Sigmoid colon (tissue), 7 donors: Measurements from ENCODE around the gene NELFE. TPM values are rescaled to one million over a fixed set of nuclear protein-coding genes. Genes with fewer than 3 reads are reported as not detected.

Experiments
- DNase-seq: peaks from one replicate; pipeline ENCODE4 v3.0.0-alpha.2; 2019
- H3K27ac ChIP-seq, 4 donors: fragments of 200-600 bp; sonication (generic); one replicate each; pipeline ENCODE4 v1.5.1; 2016 to 2019; ENCODE audit warnings: mild to moderate bottlenecking in 1 of 4
- H3K27me3 ChIP-seq, 3 donors: fragments of 200-600 bp; sonication (generic); one replicate each; pipeline ENCODE4 v1.5.1; 2019; ENCODE audit warnings: mild to moderate bottlenecking in 1 of 3
- H3K36me3 ChIP-seq, 4 donors: fragments of 200-600 bp; sonication (generic); one replicate each; pipeline ENCODE4 v1.5.1; 2016 to 2019
- H3K4me1 ChIP-seq, 4 donors: fragments of 200-600 bp; sonication (generic); one replicate each; pipeline ENCODE4 v1.5.1; 2017 to 2019
- H3K4me3 ChIP-seq, 4 donors: fragments of 200-600 bp; sonication (generic); one replicate each; pipeline ENCODE4 v1.5.1; 2017 to 2019; ENCODE audit warnings: mild to moderate bottlenecking in 2 of 4, moderate library complexity in 1 of 4
- H3K9me3 ChIP-seq, 4 donors: fragments of 200-600 bp in 3 of 4; sonication (generic) in 3 of 4; one replicate each; pipeline versions ENCODE4 v1.5.1 to v1.6.1; 2013 to 2019
- EP300 ChIP-seq, 4 donors: sonication (generic); formaldehyde crosslinking; IDR thresholded peaks; one replicate each; pipeline ENCODE4 v1.6.1; 2017; ENCODE audit warnings: antibody characterized with exemption in 4 of 4
- POLR2A ChIP-seq, 2 donors: fragments of 450-650 bp; IDR thresholded peaks; one replicate each; pipeline ENCODE4 v1.6.1; 2016; ENCODE audit warnings: antibody characterized with exemption in 2 of 2, mild to moderate bottlenecking in 2 of 2, moderate library complexity in 2 of 2
- POLR2AphosphoS5 ChIP-seq, 4 donors: sonication (generic); formaldehyde crosslinking; IDR thresholded peaks; one replicate each; pipeline ENCODE4 v1.6.1; 2017; ENCODE audit warnings: antibody characterized with exemption in 4 of 4
- whole genome bisulfite sequencing, 2 donors: extraction: QIAGEN DNeasy Blood & Tissue Kit; methylation state at CpG; one replicate each; pipeline ENCODE4 v1.1.7; 2013; 5-methylcytosine and 5-hydroxymethylcytosine counted together
- intact Hi-C: fragments of 100-400 bp; cut with DNase I; formaldehyde crosslinking; loops from one replicate; pipeline ENCODE4 v1.15.1; 2023
- polyA plus RNA-seq, 3 donors: library from polyadenylated mRNA; stranded (reverse); fragments of 200-250 nt; gene quantifications; one replicate each; pipeline ENCODE4 v1.2.3, GENCODE V29; 2013
- total RNA-seq, 4 donors: library from RNA; depleted of rRNA; stranded (reverse); fragments of >200 nt; gene quantifications; one replicate each; pipeline ENCODE4 v1.1.0, GENCODE V29; 2016
- TF ChIP-seq, protein P1 (sequence below), 4 experiments: fragments of 450-650 bp in 3 of 4; fragments of 200-600 bp in 1 of 4; IDR thresholded peaks; one replicate each; pipeline ENCODE4 v1.5.1; 2016 to 2019; ENCODE audit warnings: antibody characterized with exemption in 4 of 4, mild to moderate bottlenecking in 3 of 4, moderate library complexity in 2 of 4
- donor health status: healthy with polysubstance abuse.
- donor health status: Bipolar disorder and iron deficiency.
- donor health status: healthy.

Gene NELFE
- total and polyA plus RNA-seq, 7 donors, result 52.5 to 96.9 (median 73.5) TPM

GRCh38 chr6:31945507-31946369 is 13.0 kb downstream of the NELFE start, which contains the start of gene CFB:
Gene CFB (plus strand): TSS chr6:31946095. CDS start chr6:31946222, 127 bp downstream.
- peak; percentile 93 for DNase-seq
- Histone ChIP-seq H3K27me3 (no peaks in the 10 kb centered on the region), H3K4me3 (peak within 1 kb of the TSS in 3 of 4 donors; percentile 20 to 22 (median 22)), H3K36me3 (no peaks in the 10 kb centered on the region), H3K27ac (peak within 1 kb of the TSS; percentile 79 to 83 (median 82)), H3K9me3 (no peaks in the 10 kb centered on the region), H3K4me1 (peaks cover 0 to 23% (median 20%) of the 10 kb centered on the region in 4 donors)
- TF ChIP-seq POLR2A (IDR thresholded peaks at IDR 0.05) (no peak), POLR2AphosphoS5 (IDR thresholded peaks at IDR 0.05) (peak in 3 of 4 donors; percentile 10 to 56 (median 39))
- WGBS, 2 donors, result 10 to 38% methylated on average over 11 of the region's 11 CpGs
- intact Hi-C loops, result no loop called here

DNA sequence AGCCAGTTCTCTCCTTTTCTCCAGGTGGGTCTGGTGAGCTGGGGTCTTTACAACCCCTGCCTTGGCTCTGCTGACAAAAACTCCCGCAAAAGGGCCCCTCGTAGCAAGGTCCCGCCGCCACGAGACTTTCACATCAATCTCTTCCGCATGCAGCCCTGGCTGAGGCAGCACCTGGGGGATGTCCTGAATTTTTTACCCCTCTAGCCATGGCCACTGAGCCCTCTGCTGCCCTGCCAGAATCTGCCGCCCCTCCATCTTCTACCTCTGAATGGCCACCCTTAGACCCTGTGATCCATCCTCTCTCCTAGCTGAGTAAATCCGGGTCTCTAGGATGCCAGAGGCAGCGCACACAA is 13.6 kb downstream of the NELFE start:
- H3K27ac ChIP-seq, result peak overlapping the region; percentile 79 to 83 (median 82)
- H3K27me3 ChIP-seq, result no peaks in the 10 kb centered on the region
- intact Hi-C loops, result no loop called here
- peaks cover 0 to 23% (median 20%) of the 10 kb centered on the region in 4 donors for H3K4me1 ChIP-seq
- peak overlapping the region in 3 of 4 donors; percentile 20 to 22 (median 22) for H3K4me3 ChIP-seq
- TF ChIP-seq, protein P1, sequence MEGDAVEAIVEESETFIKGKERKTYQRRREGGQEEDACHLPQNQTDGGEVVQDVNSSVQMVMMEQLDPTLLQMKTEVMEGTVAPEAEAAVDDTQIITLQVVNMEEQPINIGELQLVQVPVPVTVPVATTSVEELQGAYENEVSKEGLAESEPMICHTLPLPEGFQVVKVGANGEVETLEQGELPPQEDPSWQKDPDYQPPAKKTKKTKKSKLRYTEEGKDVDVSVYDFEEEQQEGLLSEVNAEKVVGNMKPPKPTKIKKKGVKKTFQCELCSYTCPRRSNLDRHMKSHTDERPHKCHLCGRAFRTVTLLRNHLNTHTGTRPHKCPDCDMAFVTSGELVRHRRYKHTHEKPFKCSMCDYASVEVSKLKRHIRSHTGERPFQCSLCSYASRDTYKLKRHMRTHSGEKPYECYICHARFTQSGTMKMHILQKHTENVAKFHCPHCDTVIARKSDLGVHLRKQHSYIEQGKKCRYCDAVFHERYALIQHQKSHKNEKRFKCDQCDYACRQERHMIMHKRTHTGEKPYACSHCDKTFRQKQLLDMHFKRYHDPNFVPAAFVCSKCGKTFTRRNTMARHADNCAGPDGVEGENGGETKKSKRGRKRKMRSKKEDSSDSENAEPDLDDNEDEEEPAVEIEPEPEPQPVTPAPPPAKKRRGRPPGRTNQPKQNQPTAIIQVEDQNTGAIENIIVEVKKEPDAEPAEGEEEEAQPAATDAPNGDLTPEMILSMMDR (IDR thresholded peaks at IDR 0.05), result no peak
- no peak for TF ChIP-seq POLR2A (IDR thresholded peaks at IDR 0.05)
- TF ChIP-seq POLR2AphosphoS5 (IDR thresholded peaks at IDR 0.05), result no peak
- TF ChIP-seq EP300 (IDR thresholded peaks at IDR 0.05), result no peak
- 59 to 74% methylated on average over 9 of the region's 9 CpGs for WGBS, 2 donors
- H3K36me3 ChIP-seq, result no peaks in the 10 kb centered on the region
- no peak for DNase-seq
- no peaks in the 10 kb centered on the region for H3K9me3 ChIP-seq

GRCh38 chr6:31943742-31944141 is 15.0 kb downstream of the NELFE start:
- Histone ChIP-seq H3K27ac (no peak overlapping the region), H3K27me3 (no peaks in the 10 kb centered on the region), H3K4me3 (no peak overlapping the region), H3K9me3 (no peaks in the 10 kb centered on the region), H3K4me1 (peaks cover 0 to 23% (median 20%) of the 10 kb centered on the region in 4 donors), H3K36me3 (no peaks in the 10 kb centered on the region)
- WGBS, 2 donors, result 85 to 90% methylated on average over 3 of the region's 3 CpGs
- TF ChIP-seq POLR2A (IDR thresholded peaks at IDR 0.05), result no peak
- TF ChIP-seq POLR2AphosphoS5 (IDR thresholded peaks at IDR 0.05), result no peak
- TF ChIP-seq EP300 (IDR thresholded peaks at IDR 0.05), result no peak
- TF ChIP-seq, protein P1 (IDR thresholded peaks at IDR 0.05), result no peak
- DNase-seq, result no peak
- intact Hi-C loops, result no loop called here

DNA sequence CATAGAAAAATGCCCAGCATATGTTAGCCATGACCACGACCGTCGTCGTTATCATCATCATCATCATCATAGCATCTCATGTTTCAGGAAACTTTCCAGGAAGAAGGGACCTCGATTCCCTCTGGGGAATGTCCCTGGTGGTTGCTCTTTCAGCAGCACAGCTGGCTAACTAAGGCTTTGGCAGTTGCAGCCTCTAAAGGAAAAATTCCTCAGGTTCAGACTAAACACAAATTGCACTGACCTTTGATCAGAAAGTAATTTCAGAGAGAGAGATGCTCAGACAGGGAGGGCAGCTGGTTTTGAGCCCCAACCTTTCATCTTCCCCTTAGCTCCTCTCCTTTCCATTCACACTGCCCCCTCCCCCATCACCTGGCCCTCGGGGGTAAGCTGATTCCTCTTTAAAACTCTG is 18.5 kb downstream of the NELFE start:
- DNase-seq, result no peak
- Histone ChIP-seq H3K4me3 (no peak overlapping the region), H3K27me3 (no peaks in the 10 kb centered on the region), H3K36me3 (no peaks in the 10 kb centered on the region), H3K4me1 (peaks cover 0 to 7% (median 6%) of the 10 kb centered on the region in 4 donors), H3K9me3 (no peaks in the 10 kb centered on the region), H3K27ac (no peak overlapping the region)
- intact Hi-C loops, result no loop called here
- 2 to 10% methylated on average over 6 of the region's 6 CpGs for WGBS, 2 donors
- TF ChIP-seq POLR2A (IDR thresholded peaks at IDR 0.05) (no peak), POLR2AphosphoS5 (IDR thresholded peaks at IDR 0.05) (no peak), EP300 (IDR thresholded peaks at IDR 0.05) (no peak)
- TF ChIP-seq, protein P1 (IDR thresholded peaks at IDR 0.05), result no peak

- no peaks in the 10 kb centered on the region for H3K27me3 ChIP-seq
- WGBS, 2 donors, result 80 to 88% methylated on average over 9 of the region's 9 CpGs
- H3K4me3 ChIP-seq, result no peak overlapping the region
- DNase-seq, result no peak
- intact Hi-C loops, result no loop called here
- H3K36me3 ChIP-seq, result no peaks in the 10 kb centered on the region
- TF ChIP-seq, protein P1 (IDR thresholded peaks at IDR 0.05), result no peak
- TF ChIP-seq POLR2A (IDR thresholded peaks at IDR 0.05) (no peak), EP300 (IDR thresholded peaks at IDR 0.05) (no peak), POLR2AphosphoS5 (IDR thresholded peaks at IDR 0.05) (no peak)
- H3K27ac ChIP-seq, result no peak overlapping the region
- H3K9me3 ChIP-seq, result no peaks in the 10 kb centered on the region
- H3K4me1 ChIP-seq, result no peaks in the 10 kb centered on the region
Measured at GRCh38 chr6:31935823-31936222, 22.9 kb downstream of the NELFE start.
